Measurements from ENCODE around the gene LRRC26.

DNA sequence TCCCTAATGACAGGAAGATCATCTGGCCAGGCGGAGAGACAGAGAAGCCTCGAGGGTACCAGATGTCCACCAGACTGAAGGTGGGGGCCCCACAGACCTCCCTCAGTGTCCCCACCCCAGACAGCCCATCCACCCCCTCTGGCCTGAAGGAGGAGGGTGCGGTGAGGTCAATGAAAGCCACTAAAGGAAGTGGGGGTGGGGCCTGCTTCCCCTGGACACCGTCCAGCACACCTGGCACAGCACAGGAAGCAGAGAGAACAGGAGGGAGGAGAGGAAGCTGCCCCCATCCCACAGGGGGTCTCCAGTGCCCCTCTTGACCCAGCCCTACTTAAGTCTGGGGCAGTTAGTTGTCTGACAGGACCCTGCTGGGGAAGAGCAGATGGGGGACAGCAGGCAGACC, 11.2 kb downstream of the LRRC26 start:
- TF ChIP-seq CTCF (IDR thresholded peaks at IDR 0.05) (no peak), POLR2A (IDR thresholded peaks at IDR 0.05) (no peak)
